ENCODE results near the gene NUP133. TPM values are rescaled to one million over a fixed set of nuclear protein-coding genes. Genes with fewer than 3 reads are reported as not detected.

NUP133 gene
- total RNA-seq, 4 donors from 2014 or later, result 18.6 to 40.5 (median 24.6) TPM

DNA sequence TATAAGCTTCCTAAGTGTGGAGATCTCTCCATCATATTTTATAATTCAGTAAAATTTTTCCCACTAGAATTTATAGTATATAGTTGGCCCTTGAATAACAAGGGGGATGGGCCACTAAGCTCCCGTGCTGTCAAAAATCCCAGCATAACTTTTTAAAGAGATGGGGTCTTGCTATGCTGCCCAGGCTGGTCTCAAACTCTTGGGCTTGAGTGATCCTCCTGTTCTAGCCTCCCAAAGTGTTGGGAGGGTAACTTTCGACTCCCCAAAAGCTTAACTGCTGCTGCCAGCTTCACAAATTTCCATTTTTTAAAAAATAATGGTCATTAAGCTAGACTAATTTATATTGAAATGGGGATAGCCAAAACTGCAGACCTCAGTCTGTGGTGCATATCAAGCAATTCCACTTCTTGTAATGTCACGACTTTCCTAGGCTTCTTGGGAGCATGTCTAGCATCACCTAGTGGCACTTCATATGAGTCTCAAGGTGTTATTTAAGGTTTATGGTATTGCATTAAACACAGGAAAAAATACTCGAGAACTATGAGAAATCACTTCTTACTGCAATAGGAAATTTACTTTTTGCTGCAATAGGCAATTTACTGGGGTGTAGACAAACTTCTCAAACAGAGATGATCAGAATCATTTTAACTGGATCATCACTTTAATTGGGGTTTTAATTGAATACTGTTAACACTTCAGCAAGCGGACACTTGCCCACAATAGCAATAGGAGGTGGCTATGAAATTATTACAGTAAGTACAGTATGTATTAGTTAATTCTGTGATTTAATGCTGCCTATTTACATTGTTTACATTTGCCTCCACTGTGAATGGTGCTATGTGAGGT lies 55.0 kb downstream of the NUP133 start:
- DNase-seq (ENCODE audit: low spot score), result no peak
- TF ChIP-seq, protein P1, sequence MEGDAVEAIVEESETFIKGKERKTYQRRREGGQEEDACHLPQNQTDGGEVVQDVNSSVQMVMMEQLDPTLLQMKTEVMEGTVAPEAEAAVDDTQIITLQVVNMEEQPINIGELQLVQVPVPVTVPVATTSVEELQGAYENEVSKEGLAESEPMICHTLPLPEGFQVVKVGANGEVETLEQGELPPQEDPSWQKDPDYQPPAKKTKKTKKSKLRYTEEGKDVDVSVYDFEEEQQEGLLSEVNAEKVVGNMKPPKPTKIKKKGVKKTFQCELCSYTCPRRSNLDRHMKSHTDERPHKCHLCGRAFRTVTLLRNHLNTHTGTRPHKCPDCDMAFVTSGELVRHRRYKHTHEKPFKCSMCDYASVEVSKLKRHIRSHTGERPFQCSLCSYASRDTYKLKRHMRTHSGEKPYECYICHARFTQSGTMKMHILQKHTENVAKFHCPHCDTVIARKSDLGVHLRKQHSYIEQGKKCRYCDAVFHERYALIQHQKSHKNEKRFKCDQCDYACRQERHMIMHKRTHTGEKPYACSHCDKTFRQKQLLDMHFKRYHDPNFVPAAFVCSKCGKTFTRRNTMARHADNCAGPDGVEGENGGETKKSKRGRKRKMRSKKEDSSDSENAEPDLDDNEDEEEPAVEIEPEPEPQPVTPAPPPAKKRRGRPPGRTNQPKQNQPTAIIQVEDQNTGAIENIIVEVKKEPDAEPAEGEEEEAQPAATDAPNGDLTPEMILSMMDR (IDR thresholded peaks at IDR 0.05), result no peak
- no peak for ATAC-seq (ENCODE audit: low FRiP score)

DNA sequence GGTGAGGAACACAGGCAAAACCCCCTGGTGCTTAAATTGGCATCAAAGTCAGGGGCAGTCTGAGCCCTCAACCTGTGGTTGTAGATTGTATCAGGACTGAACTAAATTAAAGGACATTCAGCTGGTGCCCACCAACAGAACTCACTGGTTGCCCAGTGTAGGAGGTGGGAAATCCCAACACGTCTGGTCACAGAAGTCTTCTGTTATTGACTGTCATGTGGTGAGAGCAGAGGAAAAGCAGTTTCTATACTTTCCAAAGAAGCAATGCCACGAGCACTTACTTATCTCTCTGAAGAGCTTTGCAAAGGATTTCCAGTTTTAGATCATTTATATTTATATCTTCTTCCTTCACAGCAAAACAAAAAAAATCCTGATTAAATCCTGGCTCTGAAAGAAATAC lies 59.3 kb downstream of the NUP133 start:
- ATAC-seq (ENCODE audit: low FRiP score) (no peak), DNase-seq (ENCODE audit: low spot score) (no peak)
- TF ChIP-seq, protein P1 (IDR thresholded peaks at IDR 0.05), result no peak

DNA sequence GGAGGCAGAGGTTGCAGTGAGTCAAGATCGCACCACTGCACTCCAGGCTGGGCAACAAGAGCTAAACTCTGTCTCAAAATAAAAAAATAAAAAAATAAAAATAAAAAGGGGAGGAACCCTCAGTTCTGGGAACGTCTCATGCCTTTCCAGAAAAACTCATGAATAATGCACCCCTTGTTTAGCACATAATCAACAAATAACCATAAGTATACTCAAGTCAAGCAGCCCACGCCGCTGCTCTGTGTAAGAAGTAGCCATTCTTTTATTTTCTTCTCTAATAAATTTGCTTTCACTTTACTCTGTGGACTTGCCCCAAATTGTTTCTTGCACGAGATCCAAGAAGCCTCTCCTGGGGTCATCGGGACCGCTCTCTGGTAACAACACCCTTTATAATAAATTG lies 59.8 kb downstream of the NUP133 start:
- ATAC-seq (ENCODE audit: low FRiP score) (no peak), DNase-seq (ENCODE audit: low spot score) (no peak)
- TF ChIP-seq, protein P1 (IDR thresholded peaks at IDR 0.05), result no peak

DNA sequence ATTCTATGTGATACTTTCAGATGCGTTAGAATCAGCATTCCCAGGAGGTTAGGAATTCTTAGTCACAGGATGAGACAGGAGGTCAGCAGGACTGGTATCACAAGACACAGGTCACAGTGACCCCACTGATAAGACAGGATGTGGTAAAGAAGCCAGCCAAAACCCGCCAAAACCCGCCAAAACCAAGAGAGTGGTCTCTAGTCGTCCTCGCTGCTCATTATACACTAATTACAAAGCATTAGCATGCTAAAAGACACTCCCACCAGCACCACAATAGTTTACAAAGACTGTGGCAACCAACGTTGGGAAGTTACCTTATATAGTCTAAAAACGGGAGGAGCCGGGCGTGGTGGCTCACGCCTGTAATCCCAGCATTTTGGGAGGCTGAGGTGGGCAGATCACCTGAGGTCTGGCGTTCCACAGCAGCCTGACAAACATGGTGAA lies 60.3 kb downstream of the NUP133 start:
- TF ChIP-seq, protein P1 (IDR thresholded peaks at IDR 0.05), result no peak
- DNase-seq (ENCODE audit: low spot score), result no peak
- no peak for ATAC-seq (ENCODE audit: low FRiP score)

DNA sequence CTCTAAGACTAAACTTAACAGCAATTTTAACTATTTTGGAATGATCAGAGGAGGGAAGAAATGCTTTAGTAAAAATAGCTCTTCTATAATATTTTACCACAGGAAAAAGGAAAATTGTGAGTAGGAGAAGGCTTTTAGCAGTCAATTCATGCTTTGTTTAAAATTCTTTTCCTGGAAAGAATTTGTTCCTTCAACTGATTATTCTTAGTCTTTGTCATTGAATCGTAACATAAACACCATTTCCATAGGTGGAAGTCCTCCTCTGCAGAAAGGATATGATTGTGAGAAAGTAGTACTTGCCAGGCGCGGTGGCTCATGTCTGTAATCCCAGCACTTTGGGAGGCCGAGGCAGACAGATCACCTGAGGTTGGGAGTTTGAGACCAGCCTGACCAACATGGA lies 62.3 kb downstream of the NUP133 start:
- no peak for DNase-seq (ENCODE audit: low spot score)

DNA sequence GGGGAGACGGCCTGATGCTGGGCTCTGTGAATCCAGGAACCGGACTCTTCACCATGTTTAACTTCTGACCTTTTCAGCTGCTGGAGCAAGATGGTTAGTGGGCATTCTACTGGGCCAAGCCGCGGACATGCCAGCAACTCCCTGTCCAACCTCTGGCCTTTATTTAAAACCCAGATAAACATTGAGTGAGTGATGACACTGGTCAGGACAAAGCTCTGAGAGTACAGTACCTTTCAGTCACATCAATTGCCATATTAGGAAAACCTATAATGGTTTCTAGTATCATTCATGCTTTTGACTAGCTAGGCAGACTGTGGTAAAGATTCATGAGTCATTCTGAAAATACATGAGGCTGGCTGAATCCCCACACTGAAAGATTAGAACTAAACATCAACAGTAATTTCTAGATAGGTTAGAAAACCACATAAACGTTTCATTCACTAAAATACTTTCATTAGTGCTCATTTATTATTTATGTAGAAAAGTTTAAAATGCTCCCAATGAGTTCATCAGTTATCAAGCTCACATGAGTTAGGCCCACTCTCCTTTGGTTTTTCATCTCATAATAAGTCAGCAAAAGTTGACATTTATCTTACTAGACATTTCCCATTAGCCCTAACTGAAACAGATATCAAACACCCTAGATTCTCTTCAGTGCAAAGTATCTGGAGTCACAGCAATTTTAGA lies 67.1 kb downstream of the NUP133 start:
- ATAC-seq (ENCODE audit: low FRiP score) (no peak), DNase-seq (ENCODE audit: low spot score) (no peak)
- TF ChIP-seq, protein P1 (IDR thresholded peaks at IDR 0.05), result no peak

More for the DNA sequence above, 62.3 kb downstream of the NUP133 start:
- TF ChIP-seq, protein P1 (IDR thresholded peaks at IDR 0.05), result no peak
- no peak for ATAC-seq (ENCODE audit: low FRiP score)
